Midbrain (tissue), 1 donor: ENCODE results near the gene TAL2.

ENCODE experiments used
- DNase-seq: peaks from one replicate; lab custom pipeline; 2025; lab: John Stamatoyannopoulos, UW

Gene TAL2

DNA sequence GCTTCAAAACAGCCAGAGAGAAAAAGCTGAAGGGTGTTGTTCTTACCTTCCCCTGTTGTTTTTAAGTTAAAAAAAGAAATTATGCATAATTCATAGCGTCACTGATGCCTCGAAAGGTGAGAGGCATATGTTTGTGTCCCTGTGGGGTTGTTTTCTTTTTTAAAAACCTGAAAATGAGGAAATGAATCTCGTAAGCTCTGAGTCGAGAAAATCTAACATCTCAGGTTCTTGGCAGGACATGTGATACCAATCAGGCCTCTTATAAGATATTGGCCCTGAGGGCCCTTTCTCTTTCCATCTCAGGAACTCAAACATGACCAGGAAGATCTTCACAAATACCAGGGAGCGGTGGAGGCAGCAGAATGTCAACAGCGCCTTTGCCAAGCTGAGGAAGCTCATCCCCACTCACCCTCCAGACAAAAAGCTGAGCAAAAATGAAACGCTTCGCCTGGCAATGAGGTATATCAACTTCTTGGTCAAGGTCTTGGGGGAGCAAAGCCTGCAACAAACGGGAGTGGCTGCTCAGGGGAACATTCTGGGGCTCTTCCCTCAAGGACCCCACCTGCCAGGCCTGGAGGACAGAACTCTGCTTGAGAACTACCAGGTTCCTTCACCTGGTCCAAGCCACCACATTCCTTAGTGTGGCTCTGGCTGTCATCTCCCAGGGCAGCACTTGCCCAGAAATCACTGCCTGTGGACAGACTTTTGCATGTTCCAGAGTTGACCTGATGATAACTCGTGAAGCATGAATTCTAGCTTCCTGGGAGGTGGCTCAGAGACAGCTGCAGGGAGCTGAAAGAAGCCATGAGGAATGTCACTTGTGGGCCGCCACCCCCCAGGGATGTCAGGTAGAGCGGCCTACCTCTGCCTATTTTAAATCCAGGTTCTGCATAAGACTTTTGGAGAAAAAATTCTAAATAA lies at the start of gene TAL2:
TAL2 (plus strand) TSS at position 274 of the 921 bp plus-strand sequence; CDS start at position 314, 40 bp downstream.
- DNase-seq, result no peak

DNA sequence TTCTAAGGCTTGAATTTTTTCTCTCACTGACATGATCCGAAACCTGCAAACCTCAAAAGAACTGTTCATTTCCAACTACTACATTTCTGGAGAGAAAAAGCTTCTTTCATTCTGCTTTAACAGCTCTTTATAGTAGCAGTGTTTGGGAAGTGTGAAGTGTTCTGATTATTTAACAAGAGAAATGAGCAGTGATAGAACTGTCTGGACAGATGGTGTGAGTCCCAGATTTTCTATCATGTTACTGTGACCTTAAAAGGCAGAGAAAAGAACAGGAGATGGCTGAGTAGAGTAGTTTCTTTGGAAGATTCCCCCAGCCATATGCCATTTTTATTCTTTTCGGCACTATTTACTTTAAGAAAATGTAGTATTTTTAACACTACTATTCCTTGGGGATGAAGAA lies 41.3 kb upstream of the TAL2 start:
- DNase-seq, result no peak

DNA sequence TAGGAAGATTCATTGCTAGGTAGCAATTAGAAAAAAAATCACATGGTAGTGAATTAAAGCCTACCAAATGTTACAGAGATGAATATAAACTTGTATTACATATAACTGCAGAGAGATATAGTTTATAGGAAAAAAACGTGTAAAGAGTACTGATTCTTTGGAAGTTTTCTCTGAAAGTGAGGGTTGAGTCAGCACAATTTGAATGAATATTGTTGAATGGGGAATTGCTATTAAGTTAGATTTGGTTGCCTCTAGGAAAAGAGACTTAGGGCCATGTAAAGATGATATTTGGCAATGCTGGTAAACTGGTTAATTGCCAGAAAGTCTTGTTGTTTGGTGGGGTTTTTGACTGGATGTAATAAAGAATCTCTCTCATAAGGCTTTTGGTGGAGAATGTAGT lies 37.2 kb upstream of the TAL2 start:
- DNase-seq, result no peak

DNA sequence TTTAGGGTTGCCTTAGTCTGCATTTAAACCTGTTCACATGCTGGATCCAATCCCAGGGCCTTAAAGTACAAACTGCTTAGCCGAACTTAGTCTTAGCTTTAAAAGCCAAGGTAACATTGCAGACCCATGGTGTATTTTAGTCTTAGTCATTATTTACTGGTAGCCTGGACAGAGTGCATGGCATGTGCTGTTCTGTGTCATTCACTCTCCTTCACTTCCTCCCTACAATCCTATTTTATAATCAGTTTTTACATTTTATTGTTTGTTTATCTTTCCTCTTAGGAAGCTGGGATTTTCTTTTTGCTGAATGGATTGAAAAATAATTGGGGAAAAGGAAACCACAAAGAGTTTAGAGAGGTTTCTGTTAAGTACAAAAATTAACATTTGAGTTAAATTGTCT lies 29.4 kb upstream of the TAL2 start:
- DNase-seq, result no peak

DNA sequence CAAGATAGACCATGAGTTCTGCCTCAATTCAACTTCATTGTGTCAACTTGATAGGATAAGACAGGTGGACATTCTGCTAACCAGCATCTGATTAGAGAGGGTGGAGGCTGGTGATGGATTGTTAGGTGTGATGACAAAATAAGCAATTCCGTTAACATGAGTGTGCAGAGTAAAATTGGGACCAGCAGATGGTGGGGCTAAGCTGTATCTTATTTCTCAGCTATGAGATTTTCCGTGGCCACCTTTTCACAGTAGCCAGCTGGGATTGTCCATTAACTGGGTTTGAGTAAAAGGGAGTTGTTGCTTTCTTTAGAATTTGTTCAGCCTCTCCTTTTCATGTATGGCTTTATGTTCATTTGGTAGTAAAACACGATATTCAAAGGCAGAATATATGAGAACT lies 28.8 kb upstream of the TAL2 start:
- no peak for DNase-seq

DNA sequence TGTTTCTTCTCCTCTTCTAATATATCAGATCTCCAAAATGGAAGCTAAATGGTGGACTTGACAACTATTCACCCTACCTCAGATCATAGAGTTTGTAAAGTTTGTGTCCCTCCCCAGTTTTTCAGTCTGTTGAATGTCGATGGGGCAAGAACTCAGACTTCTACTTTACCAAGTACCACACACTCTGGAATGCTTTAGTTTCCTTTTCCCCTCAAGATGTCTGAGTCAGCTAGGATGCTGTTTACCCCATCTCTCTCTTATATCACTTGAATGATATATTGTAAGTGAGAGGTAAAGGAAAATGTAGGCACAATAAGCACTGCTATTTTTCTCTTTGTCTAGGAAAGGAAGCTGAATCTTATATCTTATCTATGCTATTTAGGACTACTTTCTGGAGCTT lies 25.9 kb upstream of the TAL2 start:
- DNase-seq, result no peak

DNA sequence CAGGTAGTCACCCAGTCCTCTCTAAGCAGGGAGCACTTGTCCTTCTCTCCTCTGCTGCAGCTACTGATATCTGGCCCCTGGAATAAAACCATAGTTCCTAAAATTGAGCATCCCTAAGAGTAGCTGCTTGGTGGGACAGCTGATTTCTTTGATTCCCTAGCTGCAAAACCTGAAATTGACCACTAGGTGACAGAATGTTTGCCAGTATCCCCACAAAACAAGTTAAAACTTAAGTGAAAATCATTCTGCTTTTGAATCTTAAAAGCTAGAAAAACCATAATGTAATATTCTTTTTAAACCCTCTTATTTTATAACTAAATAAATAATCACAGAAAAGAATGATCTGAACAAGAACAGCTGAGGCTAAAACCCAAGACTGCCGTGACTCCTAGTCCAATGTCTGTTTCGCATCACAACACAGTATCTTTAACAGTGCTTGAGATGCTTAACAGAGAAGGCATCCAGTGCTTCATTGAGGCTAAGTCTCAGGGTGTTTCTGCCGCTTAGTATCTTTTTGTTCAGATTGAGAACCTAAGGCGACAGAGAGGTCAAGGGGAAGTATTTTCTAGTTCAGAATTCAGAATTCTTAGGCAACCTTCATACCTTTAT lies 24.4 kb upstream of the TAL2 start:
- DNase-seq, result no peak

DNA sequence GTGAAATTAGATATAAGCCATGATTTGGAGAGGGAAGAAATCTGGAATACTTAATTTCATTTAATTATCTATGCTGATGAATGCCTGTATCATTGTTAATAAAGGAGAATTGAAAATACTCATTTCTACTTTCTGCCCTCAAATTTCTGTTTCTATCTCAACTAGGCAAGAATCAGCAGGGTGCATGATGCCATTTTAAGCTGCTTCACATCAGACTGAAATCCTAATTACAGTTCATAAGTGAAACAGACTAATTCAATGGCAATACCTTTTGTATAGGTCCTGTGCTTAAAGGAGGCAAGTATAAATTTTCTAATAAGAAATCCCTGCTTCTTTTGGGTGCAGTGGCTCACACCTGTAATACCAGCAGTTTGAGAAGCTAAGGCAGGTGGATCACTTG lies 22.3 kb upstream of the TAL2 start:
- DNase-seq, result no peak

DNA sequence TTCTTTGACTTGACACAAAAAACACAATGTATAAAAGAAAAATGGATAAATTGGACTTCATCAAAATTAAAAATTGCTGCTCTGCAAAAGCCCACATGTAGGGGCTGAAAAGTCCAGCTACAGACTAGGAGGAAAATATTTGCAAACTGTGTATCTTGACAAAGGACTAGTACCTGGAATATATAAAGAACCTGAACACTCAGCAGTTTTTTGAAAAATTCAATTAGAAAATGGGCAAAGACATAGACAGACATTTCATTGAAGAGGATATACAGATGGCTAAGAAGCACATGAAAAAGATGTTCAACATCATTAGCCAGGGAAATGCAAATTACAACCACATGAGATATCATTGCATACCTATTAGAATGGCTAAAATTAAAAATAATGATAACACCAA lies 18.5 kb upstream of the TAL2 start:
- no peak for DNase-seq

DNA sequence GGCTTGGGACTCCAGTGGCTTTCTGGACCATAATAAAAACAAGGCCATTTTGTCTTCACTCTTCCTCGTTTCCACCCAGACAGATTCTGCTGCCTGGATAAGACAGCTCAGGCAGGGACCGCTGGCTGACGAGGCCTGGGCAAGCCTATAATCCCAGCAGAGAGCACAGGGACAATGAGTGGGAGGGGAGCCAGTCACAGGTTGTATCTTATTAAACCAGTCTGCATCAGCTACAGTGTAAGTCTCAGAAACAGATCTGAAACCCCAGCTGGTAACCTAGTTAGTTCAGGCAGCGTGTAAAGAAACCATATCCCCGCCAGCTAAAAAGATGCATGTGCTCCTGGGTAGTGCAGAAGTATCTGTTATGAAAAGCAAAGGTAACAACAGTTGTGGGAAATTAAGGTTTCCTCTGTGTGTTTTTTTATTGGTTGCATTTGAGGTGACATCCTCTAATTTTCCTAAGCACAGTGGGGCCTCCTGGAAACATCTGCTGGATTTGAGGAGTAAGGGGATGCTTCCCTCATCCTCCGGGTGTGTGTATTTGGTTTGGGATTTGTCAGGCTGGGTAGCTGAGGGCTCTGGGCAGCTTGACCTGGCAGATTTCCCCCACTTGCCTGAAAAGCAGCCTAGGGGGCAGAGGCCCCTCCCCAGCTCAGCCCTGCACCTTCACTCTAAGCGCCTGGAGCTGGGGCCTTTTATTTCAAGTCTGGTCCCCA lies 15.2 kb upstream of the TAL2 start:
- no peak for DNase-seq

DNA sequence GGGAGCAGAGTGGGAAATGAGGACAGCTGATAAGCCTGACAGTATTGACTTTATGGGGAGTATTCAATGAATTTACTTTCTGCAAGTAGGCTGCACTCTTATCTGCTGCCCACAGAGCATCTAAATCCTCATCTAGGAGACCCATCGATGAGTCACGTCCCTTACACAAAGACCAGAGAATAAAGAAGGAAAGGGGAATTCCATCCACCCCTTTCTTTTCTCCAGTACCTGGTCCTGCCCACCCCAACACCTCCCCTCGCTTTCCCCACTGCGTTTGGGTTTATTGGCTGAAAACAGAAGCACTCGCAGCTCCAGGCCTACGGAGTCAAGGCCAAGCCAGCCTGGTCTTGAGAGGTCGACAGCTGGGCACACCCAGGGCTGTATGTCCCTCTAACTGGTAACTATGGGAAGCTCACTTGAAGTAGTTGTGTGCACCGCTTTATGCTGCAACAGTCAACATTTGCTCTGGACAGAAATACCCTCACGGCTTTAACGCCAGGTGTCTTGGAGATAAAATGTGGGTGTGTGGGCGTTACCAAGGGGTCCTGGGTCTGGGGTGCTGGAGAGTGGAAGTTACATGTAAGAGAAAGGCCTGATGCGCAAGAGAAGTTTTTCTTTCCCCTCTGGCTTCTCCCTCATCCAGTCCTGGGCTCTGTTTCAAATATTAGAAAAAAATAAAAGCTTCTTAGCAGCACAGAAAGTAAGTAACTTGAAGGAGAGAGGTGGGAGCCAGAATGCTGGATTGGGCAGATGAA lies 14.5 kb upstream of the TAL2 start:
- DNase-seq, result no peak

DNA sequence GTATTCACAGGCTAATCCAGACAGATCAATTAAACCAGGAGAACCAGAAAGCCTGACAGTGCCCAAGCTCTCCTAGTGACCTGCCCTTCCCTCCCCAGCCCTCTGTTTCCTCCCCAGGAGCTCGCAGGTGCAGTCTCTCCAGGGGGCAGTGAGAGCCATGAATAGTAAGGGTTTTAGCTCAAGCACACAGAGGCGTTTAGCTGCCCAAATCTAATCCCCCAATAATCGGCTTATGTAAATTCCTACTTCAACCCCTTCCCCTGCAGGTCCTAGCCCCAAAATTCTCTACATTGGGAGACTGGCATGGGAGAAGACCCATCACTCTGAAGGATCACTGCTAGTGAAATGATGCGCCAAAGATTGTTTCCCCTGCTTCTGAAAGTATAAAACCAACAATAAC lies 10.5 kb upstream of the TAL2 start:
- no peak for DNase-seq

DNA sequence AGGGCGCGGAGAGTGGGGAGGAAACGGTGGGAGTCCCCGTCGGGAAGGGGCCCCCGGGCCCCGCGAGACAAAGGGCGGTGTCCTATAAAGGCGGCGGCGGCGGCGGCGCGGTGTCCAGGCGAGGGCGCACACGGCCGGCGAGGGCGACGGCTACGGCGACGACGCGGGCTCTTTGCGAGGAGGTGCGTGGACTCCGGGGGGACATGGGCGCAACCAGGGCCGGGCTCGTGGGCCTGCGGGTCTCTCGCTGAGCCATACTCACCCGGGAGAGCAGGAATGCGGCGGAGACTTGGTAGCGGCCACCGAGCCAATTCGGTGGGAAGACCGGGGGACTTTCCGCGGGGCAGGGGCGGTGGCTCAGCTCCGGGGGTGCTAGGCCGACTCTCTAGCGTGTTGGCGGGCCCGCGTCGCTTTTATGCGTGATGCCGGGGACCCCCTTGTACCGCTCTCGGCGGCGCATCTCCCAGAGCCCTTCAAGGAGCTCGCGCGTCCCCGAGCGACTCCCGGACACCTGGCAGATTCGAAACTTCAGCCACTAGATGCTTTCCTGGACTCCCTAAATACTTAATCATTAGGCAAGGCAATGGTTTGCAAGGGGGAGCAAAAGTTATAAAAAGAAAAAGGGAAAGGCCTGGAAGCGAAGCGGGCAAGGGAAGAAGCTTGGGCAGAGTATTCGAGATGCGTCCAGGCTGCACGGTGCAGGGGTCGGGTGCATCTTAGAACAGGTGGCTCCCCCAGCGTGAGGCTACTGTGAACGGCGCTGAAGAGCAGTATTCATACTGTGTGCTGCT lies 5.9 kb upstream of the TAL2 start:
- DNase-seq, result no peak

DNA sequence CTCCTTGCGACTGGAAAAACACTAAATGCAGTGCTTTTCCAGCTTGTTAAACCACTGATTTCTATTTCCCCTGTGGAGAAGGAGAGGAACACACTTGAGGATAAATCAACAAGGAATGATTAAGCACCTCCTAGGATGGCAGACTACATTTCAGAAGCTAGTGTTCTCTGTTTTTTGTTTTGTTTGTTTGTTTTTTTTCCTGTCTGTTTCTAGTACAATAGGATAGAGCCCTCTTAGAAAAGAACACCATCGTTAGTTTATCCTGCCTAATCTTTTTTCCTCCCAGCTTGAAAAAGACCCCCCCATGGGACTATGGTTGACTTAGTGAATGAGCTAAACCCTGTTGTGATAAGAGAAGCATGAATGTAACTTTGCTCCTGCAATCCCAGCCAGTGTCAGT lies 3.9 kb upstream of the TAL2 start:
- no peak for DNase-seq

DNA sequence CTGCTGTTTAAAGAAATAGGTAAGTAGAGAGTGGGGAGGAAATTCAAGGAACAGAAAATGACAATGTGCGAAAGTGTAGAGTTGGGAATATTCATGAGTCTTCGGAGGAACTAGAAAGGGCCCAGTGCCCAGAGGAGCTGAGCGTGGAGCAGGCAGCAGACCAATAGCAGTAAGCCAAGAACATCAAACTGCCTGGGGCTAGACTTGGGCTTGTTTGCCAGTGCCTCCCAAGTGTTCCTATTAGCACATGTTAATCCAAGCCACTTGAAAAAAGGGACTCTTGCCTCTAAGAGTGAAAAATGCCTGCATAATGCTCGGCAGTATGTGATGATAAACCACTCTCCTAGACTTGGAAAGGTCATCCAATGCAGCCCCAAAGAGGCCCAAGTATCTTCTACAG lies 1.2 kb upstream of the TAL2 start:
- DNase-seq, result peak; percentile 64

DNA sequence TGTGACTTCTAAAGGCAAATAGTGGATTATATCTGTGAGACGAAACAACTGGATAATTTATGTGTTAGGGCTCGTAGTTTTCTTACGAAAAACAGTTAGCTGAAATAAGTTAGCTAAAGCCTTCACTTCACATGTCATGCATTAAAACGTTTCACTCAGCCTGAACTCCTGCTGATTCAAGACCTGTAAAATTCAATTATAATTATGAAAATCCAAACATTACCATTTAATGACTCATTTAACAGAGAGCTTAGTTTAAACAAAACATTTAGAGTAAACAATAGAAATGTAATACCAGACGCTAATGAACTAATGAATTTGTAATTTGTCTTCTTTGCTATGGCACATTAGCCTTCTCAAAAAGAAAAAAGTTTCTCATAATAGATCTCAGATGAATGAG lies 1.7 kb downstream of the TAL2 start:
- no peak for DNase-seq

DNA sequence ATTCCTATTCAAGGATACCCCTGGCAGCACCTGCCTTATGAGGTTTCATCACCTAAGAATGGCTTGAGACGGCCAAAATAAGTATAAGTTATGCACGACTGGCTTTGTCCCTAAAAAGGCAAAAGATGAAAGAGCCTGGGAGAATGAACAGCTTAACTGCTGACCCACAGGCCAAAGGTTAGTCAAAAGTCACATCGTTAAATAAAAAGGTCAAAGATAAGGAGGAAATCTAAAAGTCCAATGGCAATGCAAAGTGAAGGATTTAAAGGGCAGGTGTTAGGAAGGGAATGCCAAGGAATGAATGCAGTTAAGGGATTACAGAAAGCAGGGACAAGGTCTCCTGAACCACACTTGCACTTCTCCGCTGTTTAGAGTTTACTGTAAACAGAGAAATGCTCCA lies 5.6 kb downstream of the TAL2 start:
- no peak for DNase-seq

DNA sequence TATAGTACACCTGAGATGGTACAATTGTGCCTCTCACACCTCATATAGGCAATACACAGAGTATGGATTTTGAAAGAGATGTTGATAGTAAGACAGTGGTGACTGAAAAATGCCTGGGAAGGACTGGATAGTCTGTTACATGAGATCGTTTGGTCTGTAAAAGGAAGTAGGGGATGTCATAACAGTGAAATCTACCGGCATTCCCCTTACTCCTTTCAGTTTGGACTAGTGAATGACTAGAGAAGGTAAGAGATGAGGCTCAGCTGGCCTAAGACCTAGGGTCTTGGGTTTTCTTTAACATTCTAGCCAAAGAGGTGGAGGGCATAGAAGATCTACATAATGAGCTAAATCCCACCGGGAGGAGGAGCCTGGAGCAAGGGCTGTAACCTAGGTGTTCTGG lies 8.1 kb downstream of the TAL2 start:
- DNase-seq, result no peak

DNA sequence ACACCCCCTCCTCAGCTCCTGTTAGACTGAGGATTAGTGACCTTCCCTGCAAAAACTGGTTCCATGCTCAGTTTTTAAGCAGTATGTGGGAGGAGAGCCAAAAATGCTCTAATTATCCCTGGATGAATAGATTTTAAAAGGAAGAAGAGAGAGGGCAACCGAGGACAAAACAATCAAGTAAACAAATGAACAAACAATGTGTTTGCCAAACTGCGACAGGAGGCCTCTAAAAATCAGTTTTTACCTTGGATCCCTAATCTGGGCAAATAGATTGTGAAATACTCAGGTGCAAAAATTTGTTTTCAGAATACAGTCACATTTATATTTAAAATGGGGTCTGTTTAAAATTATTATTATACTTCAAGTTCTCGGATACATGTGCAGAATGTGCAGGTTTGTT lies 8.5 kb downstream of the TAL2 start:
- no peak for DNase-seq

DNA sequence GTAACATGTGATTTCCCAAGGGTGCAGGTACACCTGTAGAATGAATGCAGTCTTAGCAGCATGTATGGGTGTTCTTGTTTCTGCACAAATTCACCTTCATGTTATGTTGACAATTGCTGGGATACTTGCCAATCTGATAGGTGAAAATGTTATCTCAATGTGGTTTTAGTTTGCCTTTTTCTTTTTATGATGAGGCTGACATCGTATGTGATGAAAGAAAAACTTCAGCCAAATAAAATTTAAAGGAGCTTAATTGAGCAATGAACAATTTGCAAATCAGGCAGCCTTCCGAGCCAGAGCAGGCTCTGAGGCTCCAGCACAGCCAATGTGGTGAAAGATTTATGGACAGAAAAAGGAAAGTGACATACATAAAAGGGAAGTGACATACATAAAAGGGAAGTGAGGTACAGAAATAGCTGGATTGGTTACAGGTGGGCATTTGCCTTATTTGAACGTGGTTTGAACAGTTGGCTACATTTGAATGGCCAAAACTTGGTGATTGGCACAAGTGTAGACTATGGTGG lies 10.5 kb downstream of the TAL2 start:
- DNase-seq, result no peak

DNA sequence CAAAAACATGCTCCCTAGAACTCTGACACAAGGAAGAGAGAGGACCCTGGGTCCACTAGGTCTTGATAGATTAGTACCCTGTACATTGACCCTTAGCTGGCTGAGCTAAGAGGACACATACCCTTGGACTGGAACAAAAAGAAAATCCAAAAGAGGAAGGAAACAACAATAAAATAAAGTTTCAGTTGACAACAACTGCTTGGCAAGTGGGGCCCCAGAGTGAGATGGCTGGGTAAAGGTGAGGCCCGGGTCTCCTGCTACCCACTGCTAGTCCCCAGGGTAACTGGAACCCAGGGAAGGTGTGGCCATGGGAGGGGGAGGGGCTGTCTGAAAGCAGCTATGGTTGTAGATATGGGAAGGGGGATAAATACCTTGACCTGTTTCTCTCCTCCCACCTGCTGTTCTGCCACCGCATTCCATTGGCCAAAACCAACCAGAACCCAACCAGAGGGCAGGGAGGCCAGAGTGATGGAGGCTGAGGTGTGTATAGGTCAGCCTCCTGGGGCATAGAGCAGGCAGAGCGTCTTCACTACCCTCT lies 11.7 kb downstream of the TAL2 start:
- DNase-seq, result no peak
